MM.1S (cell line): ENCODE data around the gene APAF1.
"Not testable (repeated sequence)": the region's sequence is repeated elsewhere in the genome, so short reads cannot be mapped to it uniquely, and the experiment has no call there.

ENCODE experiments used
- DNase-seq: peaks from one replicate; pipeline ENCODE4 v3.0.0-alpha.2; 2015
- H2AFZ ChIP-seq: fragments of 300-600 bp; sonication (generic); 2 replicates; pipeline ENCODE4 v1.6.0; 2016; ENCODE audit warnings: antibody characterized with exemption, low read length
- H3F3A ChIP-seq: fragments of 300-600 bp; sonication (generic); 2 replicates; pipeline ENCODE4 v1.6.1; 2016; ENCODE audit warnings: mild to moderate bottlenecking, antibody characterized with exemption, low read length, moderate library complexity, mixed read lengths; ENCODE audit not compliant: insufficient read depth
- H3K27ac ChIP-seq: fragments of 300-600 bp; sonication (generic); 2 replicates; pipeline ENCODE4 v1.5.1; 2016; ENCODE audit warnings: mild to moderate bottlenecking, low read length
- H3K27me3 ChIP-seq: fragments of 300-600 bp; sonication (generic); replicated peaks from 2 replicates; pipeline ENCODE4 v1.6.0; 2016; ENCODE audit warnings: low read length; ENCODE audit not compliant: insufficient read depth
- H3K36me3 ChIP-seq: fragments of 300-600 bp; sonication (generic); replicated peaks from 2 replicates; pipeline ENCODE4 v1.6.1; 2016; ENCODE audit warnings: mild to moderate bottlenecking, low read length, mixed read lengths; ENCODE audit not compliant: insufficient read depth
- H3K4me1 ChIP-seq: fragments of 300-600 bp; sonication (generic); 2 replicates; pipeline ENCODE4 v1.6.1; 2016; ENCODE audit warnings: low read length, mixed read lengths
- H3K4me2 ChIP-seq: fragments of 300-600 bp; sonication (generic); 2 replicates; pipeline ENCODE4 v1.6.0; 2016; ENCODE audit warnings: low read depth, low read length
- H3K4me3 ChIP-seq: fragments of 300-600 bp; sonication (generic); 2 replicates; pipeline ENCODE4 v1.5.1; 2016; ENCODE audit warnings: low read length, mixed read lengths
- H3K79me2 ChIP-seq: fragments of 300-600 bp; sonication (generic); 2 replicates; pipeline ENCODE4 v1.6.1; 2016; ENCODE audit warnings: mixed run types, low read length, mixed read lengths
- H3K9ac ChIP-seq: fragments of 300-600 bp; sonication (generic); 2 replicates; pipeline ENCODE4 v1.6.1; 2016; ENCODE audit warnings: low read length, mixed read lengths
- H3K9me2 ChIP-seq: fragments of 300-600 bp; sonication (generic); replicated peaks from 2 replicates; pipeline ENCODE4 v1.6.1; 2016; ENCODE audit warnings: mild to moderate bottlenecking, low read length, mixed read lengths; ENCODE audit not compliant: insufficient read depth
- H3K9me3 ChIP-seq: fragments of 300-600 bp; sonication (generic); replicated peaks from 2 replicates; pipeline ENCODE4 v1.6.1; 2016; ENCODE audit warnings: mild to moderate bottlenecking, low read length, mixed read lengths; ENCODE audit not compliant: insufficient read depth
- H4K20me1 ChIP-seq: fragments of 300-600 bp; sonication (generic); 2 replicates; pipeline ENCODE4 v1.6.1; 2016; ENCODE audit warnings: mild to moderate bottlenecking, low read length, moderate library complexity, mixed read lengths; ENCODE audit not compliant: insufficient read depth
- CTCF ChIP-seq: fragments of 300-600 bp; sonication (generic); IDR thresholded peaks from 2 replicates; pipeline ENCODE4 v1.5.1; 2016; ENCODE audit warnings: antibody characterized with exemption, low read length, mixed read lengths
- EZH2 ChIP-seq: fragments of 300-600 bp; sonication (generic); optimal IDR thresholded peaks from 2 replicates; pipeline ENCODE3; 2017; ENCODE audit warnings: low read depth, mild to moderate bottlenecking, antibody characterized with exemption, low read length, mixed read lengths
- EZH2phosphoT487 ChIP-seq: fragments of 300-600 bp; sonication (generic); IDR thresholded peaks from 2 replicates; pipeline ENCODE4 v1.6.1; 2018; ENCODE audit warnings: antibody characterized with exemption, low read length

APAF1 gene

DNA sequence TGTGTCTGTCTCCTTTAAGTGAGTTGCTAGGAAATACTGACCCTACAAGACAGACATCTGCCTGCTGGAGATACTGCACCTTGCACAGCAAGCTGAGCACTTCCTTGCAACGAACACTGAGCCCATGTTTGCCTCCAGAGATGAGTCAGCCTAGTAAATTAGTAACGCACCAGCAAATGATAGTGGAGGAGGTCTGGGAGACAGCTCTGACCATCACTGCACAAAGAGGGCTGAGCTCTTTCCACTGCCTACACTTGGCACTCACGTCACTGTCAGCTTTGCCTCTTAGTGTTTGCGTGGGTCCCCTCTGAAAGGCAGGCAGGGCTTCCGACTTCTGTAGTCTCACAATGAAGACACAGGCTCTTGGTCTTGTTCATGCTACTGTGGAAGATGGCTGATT lies 109.0 kb downstream of the APAF1 start:
- H2AFZ ChIP-seq, result no peak overlapping the region
- H3F3A ChIP-seq, result no peaks in the 10 kb centered on the region
- no peaks in the 10 kb centered on the region for H4K20me1 ChIP-seq
- no peaks in the 10 kb centered on the region for H3K9me3 ChIP-seq
- TF ChIP-seq EZH2phosphoT487, result no peak
- no peak for TF ChIP-seq CTCF
- TF ChIP-seq EZH2, result no peak
- no peaks in the 10 kb centered on the region for H3K27me3 ChIP-seq
- no peaks in the 10 kb centered on the region for H3K79me2 ChIP-seq
- H3K9ac ChIP-seq, result no peak overlapping the region
- DNase-seq, result no peak
- H3K4me3 ChIP-seq, result no peak overlapping the region
- no peak overlapping the region for H3K27ac ChIP-seq
- no peaks in the 10 kb centered on the region for H3K9me2 ChIP-seq
- H3K36me3 ChIP-seq, result no peaks in the 10 kb centered on the region
- H3K4me2 ChIP-seq, result no peak overlapping the region
- no peaks in the 10 kb centered on the region for H3K4me1 ChIP-seq

DNA sequence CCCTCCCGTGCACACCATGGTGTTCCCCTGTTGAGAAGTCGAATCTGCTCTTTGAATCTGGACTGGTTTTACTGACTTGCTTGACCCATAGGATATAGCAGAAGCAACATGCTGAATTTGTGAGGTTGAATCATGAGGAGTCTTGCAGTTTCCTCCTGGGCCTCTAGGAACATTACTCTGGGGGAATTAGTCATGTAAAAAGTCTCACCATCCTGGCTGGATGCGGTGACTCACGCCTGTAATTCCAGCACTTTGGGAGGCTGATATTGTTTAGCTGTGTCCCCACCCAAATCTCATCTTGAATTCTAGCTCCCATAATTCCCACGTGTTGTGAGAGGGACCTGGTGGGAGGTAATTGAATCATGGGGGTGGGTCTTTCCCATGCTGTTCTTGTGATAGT lies 110.8 kb downstream of the APAF1 start:
- H3K36me3 ChIP-seq, H3K9me3 ChIP-seq, H3K4me1 ChIP-seq, H3K79me2 ChIP-seq, DNase-seq, H4K20me1 ChIP-seq, H3K4me3 ChIP-seq, H3K27ac ChIP-seq, H3K4me2 ChIP-seq, H3F3A ChIP-seq, H2AFZ ChIP-seq, H3K9me2 ChIP-seq, H3K27me3 ChIP-seq, H3K9ac ChIP-seq: not testable (repeated sequence)

DNA sequence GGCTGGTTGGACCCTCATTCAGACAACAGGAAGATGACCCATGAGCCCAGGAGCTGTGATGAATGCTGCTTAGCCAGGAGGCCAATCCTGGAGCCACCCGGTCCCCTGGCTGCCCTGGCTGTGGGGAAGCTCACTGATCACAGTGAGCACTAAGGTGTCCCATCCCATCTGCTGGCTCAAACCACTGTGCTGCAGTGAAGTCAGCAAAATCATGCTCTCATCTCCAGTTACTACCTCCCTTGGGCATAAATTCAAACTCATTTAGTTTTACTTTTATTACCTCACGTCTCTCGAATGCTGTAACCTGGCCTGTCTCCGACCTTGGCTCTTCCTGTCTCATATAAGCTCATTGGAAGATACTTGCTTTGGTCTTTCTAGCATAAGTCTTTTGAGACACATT lies 112.4 kb downstream of the APAF1 start:
- no peak for TF ChIP-seq EZH2phosphoT487
- TF ChIP-seq CTCF, result no peak
- TF ChIP-seq EZH2, result no peak
- no peaks in the 10 kb centered on the region for H3K27me3 ChIP-seq
- H2AFZ ChIP-seq, result no peak overlapping the region
- no peaks in the 10 kb centered on the region for H3K4me1 ChIP-seq
- DNase-seq, result no peak
- H3K27ac ChIP-seq, result no peak overlapping the region
- H3F3A ChIP-seq, result no peaks in the 10 kb centered on the region
- no peaks in the 10 kb centered on the region for H3K36me3 ChIP-seq
- no peak overlapping the region for H3K4me3 ChIP-seq
- H3K9ac ChIP-seq, result no peak overlapping the region
- H3K4me2 ChIP-seq, result no peak overlapping the region
- no peaks in the 10 kb centered on the region for H3K79me2 ChIP-seq
- no peaks in the 10 kb centered on the region for H4K20me1 ChIP-seq
- no peaks in the 10 kb centered on the region for H3K9me2 ChIP-seq
- no peaks in the 10 kb centered on the region for H3K9me3 ChIP-seq

- Histone ChIP-seq H2AFZ (no peak overlapping the region), H3K27ac (no peak overlapping the region), H3K4me3 (no peak overlapping the region), H3K9ac (no peak overlapping the region), H3K4me1 (no peaks in the 10 kb centered on the region), H3K4me2 (no peak overlapping the region), H3K79me2 (no peaks in the 10 kb centered on the region), H3F3A (no peaks in the 10 kb centered on the region), H3K36me3 (no peaks in the 10 kb centered on the region), H4K20me1 (no peaks in the 10 kb centered on the region), H3K9me3 (no peaks in the 10 kb centered on the region), H3K27me3 (no peaks in the 10 kb centered on the region), H3K9me2 (no peaks in the 10 kb centered on the region)
- no peak for DNase-seq
- TF ChIP-seq EZH2phosphoT487, result no peak
- TF ChIP-seq EZH2, result no peak
- TF ChIP-seq CTCF, result no peak
These were observed 113.2 kb downstream of the APAF1 start for GRCh38 chr12:98758331-98758730.
